GM12878 (cell line): ENCODE data around the gene RAD1. TPM values are rescaled to one million over a fixed set of nuclear protein-coding genes. Genes with fewer than 3 reads are reported as not detected.

Experiments
- BCL11A ChIP-seq: IDR thresholded peaks from 2 replicates; pipeline ENCODE4 v1.6.1; 2011; ENCODE audit warnings: low read depth, low read length
- IKZF1 ChIP-seq: fragments of 450-650 bp; conservative IDR thresholded peaks from 2 replicates; pipeline ENCODE4 v1.6.1; 2017; ENCODE audit warnings: antibody characterized with exemption, mild to moderate bottlenecking
- KAT2A ChIP-seq: conservative IDR thresholded peaks from 2 replicates; pipeline ENCODE4 v1.6.1; 2011; ENCODE audit warnings: low read depth, low read length; ENCODE audit not compliant: control insufficient read depth
- MEF2A ChIP-seq: IDR thresholded peaks from 2 replicates; pipeline ENCODE4 v1.6.1; 2011; ENCODE audit warnings: low read depth, mild to moderate bottlenecking, low read length, moderate library complexity; ENCODE audit not compliant: insufficient read depth
- MXI1 ChIP-seq: fragments of 150-350 bp; IDR thresholded peaks from 2 replicates; pipeline ENCODE4 v1.6.1; 2011; ENCODE audit warnings: low read depth, mild to moderate bottlenecking, inconsistent platforms, low read length, improper control_type of control experiment
- NFIC ChIP-seq: IDR thresholded peaks from 2 replicates; pipeline ENCODE4 v1.6.1; 2012; ENCODE audit warnings: low read depth, mild to moderate bottlenecking, inconsistent platforms, low read length, moderate library complexity
- NRF1 ChIP-seq: conservative IDR thresholded peaks from 2 replicates; pipeline ENCODE4 v1.6.1; 2011; ENCODE audit warnings: mild to moderate bottlenecking, low read depth, low read length, improper control_type of control experiment
- PKNOX1 ChIP-seq: fragments of 450-650 bp; IDR thresholded peaks from 2 replicates; pipeline ENCODE4 v1.6.1; 2016; ENCODE audit warnings: mild to moderate bottlenecking
- REST ChIP-seq: IDR thresholded peaks from 2 replicates; pipeline ENCODE4 v1.6.1; 2012; ENCODE audit warnings: mild to moderate bottlenecking, low read depth, low read length
- RUNX3 ChIP-seq: IDR thresholded peaks from 2 replicates; pipeline ENCODE4 v1.6.1; 2012; ENCODE audit warnings: low read length, inconsistent platforms
- SMAD1 ChIP-seq: fragments of 450-650 bp; IDR thresholded peaks from 2 replicates; pipeline ENCODE4 v1.6.1; 2018; ENCODE audit warnings: mild to moderate bottlenecking, low read depth; ENCODE audit not compliant: partially characterized antibody
- ZBTB40 ChIP-seq: fragments of 450-650 bp; IDR thresholded peaks from 2 replicates; pipeline ENCODE4 v1.6.1; 2016; ENCODE audit warnings: mild to moderate bottlenecking, moderate library complexity, borderline replicate concordance
- ZZZ3 ChIP-seq: IDR thresholded peaks from 2 replicates; pipeline ENCODE4 v1.6.1; 2011; ENCODE audit warnings: low read depth; ENCODE audit not compliant: control insufficient read depth, insufficient read length
- polyA plus RNA-seq, 11 experiments: library from polyadenylated mRNA; depleted of rRNA in 4 of 11; unstranded in 6 of 11; stranded (reverse) in 5 of 11; fragments of >200 nt; fragmentation: Nextera tagmentation in 4 of 11; fragmentation: Illumina TruSeq in 1 of 11; extraction: Ambion mirVana in 4 of 11; extraction: Trizol in 1 of 11; gene quantifications; 1 replicate in 1 of 11; 2 replicates in 10 of 11; pipeline versions ENCODE4 v1.2.1 to v1.2.3, GENCODE V29; 2011 to 2016; ENCODE audit warnings: inconsistent platforms in 2 of 11, missing spikeins in 2 of 11, low read depth in 1 of 11
- total RNA-seq, 4 experiments: library from RNA; depleted of rRNA in 3 of 4; stranded (reverse); fragments of >200 nt in 3 of 4; fragmentation: Illumina TruSeq in 1 of 4; extraction: Trizol in 1 of 4; gene quantifications; 2 replicates each; pipeline versions ENCODE4 v1.2.1 to v1.2.3, GENCODE V29; 2013 to 2021
- TF ChIP-seq, protein P1 (sequence below): fragments of 450-650 bp; IDR thresholded peaks from 2 replicates; pipeline ENCODE4 v1.6.1; 2017; ENCODE audit warnings: antibody characterized with exemption, mild to moderate bottlenecking, moderate library complexity
- TF ChIP-seq, protein P2 (sequence below): fragments of 450-650 bp; IDR thresholded peaks from 2 replicates; pipeline ENCODE4 v1.6.1; 2017; ENCODE audit warnings: borderline replicate concordance

RAD1 gene
- total and polyA plus RNA-seq, 10 of the 15 experiments (the other 5 are each of a cell fraction or from before 2014, with no cell fraction given) = 21.1 to 58.4 (median 37.2) TPM

DNA sequence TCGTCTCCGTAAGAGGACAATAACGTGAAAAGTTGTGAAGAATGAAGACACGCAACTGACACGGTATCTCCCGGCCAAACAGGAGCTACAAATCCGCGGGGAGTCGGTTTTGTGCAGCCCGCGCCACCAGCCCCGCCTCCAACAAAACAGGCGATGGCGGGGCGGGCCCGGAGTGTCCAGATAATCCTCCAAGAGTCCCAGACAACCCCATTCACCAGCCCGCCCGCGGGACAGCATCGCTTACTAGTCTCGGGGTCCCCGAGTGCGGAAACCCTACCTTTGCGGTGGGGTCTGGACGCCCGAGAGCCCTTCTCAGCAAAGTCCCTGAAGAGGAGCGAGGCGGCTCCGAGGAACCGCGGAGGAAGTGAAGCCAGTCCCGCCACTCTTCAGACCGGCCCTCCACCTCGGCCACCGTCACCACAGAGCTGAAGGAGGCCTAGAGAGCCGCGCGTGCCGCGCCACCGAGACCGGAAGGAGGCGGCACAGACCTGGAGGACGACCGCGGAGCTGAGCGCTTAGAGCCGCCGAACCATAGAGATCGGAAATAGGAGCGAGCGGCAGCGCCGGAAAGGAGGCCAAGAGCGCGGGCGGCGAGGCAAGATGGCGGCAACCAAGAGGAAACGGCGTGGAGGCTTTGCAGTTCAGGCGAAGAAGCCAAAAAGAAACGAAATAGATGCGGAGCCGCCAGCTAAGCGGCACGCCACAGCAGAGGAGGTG, at the start of gene RAD1, which contains the start of gene BRIX1 (continued):
- TF ChIP-seq, protein P1, sequence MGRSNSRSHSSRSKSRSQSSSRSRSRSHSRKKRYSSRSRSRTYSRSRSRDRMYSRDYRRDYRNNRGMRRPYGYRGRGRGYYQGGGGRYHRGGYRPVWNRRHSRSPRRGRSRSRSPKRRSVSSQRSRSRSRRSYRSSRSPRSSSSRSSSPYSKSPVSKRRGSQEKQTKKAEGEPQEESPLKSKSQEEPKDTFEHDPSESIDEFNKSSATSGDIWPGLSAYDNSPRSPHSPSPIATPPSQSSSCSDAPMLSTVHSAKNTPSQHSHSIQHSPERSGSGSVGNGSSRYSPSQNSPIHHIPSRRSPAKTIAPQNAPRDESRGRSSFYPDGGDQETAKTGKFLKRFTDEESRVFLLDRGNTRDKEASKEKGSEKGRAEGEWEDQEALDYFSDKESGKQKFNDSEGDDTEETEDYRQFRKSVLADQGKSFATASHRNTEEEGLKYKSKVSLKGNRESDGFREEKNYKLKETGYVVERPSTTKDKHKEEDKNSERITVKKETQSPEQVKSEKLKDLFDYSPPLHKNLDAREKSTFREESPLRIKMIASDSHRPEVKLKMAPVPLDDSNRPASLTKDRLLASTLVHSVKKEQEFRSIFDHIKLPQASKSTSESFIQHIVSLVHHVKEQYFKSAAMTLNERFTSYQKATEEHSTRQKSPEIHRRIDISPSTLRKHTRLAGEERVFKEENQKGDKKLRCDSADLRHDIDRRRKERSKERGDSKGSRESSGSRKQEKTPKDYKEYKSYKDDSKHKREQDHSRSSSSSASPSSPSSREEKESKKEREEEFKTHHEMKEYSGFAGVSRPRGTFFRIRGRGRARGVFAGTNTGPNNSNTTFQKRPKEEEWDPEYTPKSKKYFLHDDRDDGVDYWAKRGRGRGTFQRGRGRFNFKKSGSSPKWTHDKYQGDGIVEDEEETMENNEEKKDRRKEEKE = no peak
- TF ChIP-seq, protein P2, sequence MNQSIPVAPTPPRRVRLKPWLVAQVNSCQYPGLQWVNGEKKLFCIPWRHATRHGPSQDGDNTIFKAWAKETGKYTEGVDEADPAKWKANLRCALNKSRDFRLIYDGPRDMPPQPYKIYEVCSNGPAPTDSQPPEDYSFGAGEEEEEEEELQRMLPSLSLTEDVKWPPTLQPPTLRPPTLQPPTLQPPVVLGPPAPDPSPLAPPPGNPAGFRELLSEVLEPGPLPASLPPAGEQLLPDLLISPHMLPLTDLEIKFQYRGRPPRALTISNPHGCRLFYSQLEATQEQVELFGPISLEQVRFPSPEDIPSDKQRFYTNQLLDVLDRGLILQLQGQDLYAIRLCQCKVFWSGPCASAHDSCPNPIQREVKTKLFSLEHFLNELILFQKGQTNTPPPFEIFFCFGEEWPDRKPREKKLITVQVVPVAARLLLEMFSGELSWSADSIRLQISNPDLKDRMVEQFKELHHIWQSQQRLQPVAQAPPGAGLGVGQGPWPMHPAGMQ = no peak
- no peak for TF ChIP-seq ZZZ3
- peak; percentile 97 for TF ChIP-seq ZBTB40
- TF ChIP-seq RUNX3 = peak; percentile 95
- TF ChIP-seq PKNOX1 = peak; percentile 78
- no peak for TF ChIP-seq NRF1
- peak; percentile 99 for TF ChIP-seq MXI1
- TF ChIP-seq SMAD1 = no peak
- no peak for TF ChIP-seq KAT2A
- TF ChIP-seq REST = peak; percentile 51
- TF ChIP-seq IKZF1 = peak; percentile 96
- no peak for TF ChIP-seq BCL11A
- TF ChIP-seq NFIC = 0 out of 2 replicates have a peak, but pooled peaks have one; percentile 18
- TF ChIP-seq MEF2A = no peak
